Renal pelvis (tissue), 4 donors: Measurements from ENCODE around the gene BTBD16. TPM values are rescaled to one million over a fixed set of nuclear protein-coding genes. Genes with fewer than 3 reads are reported as not detected.
A peak's percentile ranks its signal among the peaks of the same experiment; 100 is the strongest.

Experiments used
- DNase-seq: peaks from one replicate; pipeline ENCODE4 v3.0.0-alpha.2; 2013
- polyA plus RNA-seq, 3 donors: library from polyadenylated mRNA; unstranded; fragments of 120-200 nt; gene quantifications; one replicate each; pipeline ENCODE4 v1.2.1, GENCODE V29; 2013; ENCODE audit not compliant: insufficient read length in 3 of 3

BTBD16 gene
- polyA plus RNA-seq, 3 donors = 0.37 to 1.3 (median 0.96) TPM

DNA sequence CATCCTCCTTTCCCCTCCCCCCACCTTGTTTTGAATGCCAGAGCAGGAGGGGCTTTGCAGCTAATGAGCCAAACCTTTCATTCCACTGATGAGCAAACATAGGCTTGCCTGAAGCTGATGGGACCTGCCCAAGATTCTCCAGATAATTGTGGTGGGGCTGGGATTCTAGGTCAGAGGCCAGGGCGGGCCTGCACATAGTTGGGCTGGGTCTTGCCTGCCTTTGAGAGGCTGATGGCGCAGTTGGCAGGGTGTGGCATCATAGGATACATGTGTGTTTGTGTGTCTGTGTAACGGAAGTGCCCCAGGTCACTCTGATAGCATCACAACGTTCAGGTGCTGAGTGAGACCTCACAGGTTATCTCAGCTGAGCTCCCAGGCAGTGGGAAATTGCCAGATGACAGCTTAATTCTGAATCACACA lies 22.9 kb downstream of the BTBD16 start:
- no peak for DNase-seq

DNA sequence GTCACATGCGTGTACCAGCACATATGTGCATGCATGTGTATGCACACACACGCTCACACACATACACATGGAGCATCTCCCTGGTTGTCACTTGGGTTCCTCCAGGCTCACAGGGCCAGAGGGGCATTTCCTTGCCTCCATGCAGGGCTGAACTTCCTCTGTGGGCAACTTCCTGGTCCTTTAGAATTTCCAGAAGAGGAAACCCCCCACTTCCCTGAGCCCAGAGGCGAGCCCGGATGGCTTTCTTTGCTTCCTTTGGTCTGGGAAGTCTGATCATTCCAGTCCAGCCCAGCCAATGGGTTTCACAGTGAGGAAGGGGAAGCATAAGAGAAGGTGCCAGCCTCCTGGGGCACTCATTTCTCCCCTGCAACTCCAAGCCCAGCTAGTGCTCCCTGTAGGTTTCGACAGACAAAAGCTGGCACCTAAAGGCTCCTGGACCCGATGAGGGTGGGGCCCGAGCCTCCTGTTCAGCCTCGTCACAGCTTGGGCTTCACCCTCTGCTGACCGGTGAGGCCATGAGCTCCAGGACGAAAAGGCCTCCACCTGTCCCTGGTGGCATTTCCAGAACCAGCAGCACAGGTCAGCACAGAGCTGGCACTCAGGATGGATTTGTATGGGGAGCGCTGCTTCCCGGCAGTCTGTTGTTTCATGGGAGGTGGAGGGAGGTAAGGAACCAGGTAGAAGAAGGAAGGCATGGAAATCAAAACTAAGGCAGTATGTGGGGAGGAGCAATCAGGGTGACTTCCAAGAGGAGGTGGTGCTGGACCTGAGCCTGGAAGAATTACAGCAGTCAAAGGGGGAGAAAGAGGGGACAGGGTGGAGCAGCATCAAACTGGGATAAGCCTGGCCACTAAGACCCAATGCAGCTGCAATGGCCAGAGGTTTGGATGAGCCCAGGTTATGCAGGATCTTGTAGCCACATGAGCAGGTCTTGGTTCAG lies 23.7 kb downstream of the BTBD16 start:
- DNase-seq = no peak

DNA sequence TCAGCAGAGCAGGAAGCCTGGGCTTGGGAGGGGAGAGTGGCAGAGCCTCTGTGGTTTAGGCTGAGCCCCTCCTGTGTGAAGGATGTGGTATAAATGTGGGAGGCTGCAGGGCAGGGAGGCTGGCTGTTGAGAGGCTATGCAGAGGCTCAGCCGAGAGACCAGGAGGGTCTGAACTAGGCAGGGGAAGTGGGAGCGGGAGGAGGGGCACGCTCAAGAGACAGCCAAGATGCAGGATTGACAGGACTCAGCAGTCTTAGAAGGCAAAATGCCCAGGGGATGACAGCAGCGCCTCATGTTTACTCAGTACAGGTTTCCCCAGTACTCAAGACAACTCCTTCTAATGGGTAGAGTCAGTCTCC lies 24.3 kb downstream of the BTBD16 start:
- no peak for DNase-seq

DNA sequence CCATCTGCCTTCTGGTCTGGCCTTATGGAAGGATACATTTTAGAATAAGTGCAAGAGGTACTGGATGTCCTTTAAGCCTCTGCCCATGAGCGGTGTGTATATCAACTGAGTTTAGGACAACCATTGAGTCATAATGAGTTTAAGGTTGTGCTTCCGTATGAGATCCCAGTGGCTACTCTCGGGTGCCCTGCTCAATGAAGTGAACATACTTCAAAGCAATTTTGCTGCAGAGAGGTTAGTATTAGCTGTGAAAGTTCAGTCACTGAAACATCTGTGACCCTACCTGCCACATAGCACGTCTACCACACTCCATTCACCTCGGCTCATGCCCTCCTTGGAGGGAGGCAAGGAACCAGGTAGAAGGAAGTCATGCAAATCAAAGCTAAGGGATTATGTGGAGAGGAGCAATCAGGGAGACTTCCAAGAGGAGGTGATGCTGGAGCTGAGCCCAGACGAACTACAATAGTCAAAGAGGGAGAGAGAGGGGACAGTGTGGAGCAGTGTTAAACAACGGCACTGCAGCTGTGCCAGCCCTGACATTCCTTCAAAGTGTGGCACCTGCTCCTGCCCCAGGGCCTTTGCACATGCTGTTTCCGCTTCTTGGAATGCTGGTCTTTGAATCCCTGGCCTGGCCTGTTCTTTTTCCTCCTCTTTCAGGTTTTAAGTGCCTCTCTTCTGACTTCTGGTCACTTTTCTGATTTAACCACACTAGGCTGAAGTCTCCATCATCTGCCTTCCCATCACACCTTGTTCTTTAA lies 25.4 kb downstream of the BTBD16 start:
- DNase-seq = no peak

DNA sequence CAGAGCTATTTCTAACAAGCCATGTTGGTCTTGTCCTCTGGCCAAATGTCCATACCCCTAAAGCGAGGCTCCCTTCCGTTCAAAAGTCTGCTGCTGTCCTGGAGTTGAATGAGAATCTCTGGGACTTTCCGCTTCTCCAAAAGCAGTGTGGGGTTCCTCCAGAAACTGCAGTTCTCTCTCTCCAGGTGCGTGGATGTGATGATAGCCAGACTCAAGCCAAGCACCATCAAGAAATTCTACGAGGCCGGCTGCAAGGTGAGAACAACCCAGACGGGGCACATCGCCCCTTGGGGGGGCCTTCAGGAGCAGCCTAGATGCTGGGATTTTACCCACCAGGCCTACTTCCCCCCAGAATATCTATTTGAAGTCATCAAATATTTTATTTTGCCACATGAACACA lies 26.5 kb downstream of the BTBD16 start:
- DNase-seq = no peak

DNA sequence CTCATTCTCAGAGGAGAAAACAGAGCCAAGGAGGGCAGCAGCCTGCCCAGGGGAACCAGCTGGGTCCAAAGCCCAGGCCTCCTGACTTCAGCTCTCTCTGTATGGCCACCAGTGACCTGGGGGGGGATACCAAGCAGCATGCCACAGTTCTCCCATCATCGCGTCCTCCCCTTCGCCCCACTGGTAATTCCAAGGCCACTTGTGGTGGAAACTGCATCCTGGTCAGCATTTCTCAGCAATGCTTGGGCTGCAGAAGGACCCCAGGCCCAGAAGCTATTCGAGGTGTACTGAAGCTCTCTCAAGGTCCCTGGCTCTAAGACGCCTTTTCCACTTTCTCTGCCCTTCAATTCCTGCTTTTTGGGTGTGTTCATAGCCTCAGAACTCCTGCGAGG lies 27.1 kb downstream of the BTBD16 start:
- no peak for DNase-seq

DNA sequence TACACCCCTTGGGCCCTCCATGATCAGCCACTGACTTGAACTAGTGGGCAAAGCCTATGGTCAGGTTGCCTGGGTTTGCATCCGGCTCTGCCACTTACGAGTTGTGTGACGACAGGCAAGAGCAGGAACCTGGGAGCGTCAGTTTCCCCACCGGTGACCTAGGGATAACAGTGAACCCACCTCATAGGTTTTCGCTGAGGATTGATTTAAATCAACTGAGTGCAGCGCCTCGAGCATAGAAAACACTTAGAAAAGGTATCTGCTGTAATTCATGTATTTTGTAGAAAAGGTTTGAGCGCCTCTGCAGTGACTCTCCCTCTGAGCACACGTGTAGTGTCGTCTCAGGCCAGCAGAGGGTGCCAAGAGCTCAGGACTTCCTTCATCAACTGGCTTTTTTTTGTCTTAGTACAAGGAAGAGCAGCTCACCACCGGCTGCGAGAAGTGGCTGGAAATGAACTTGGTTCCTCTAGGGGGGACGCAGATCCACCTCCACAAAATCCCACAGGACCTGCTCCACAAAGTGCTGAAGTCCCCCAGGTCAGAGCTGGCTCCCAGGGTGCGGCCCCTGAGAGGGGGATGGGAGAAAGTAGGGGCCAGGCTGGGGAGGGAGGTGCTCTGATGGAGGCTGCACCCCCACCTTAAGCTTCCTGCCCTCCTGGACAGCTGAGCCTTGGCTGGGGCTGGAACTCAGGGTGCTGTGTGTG lies 27.7 kb downstream of the BTBD16 start:
- peak; percentile 81 for DNase-seq

DNA sequence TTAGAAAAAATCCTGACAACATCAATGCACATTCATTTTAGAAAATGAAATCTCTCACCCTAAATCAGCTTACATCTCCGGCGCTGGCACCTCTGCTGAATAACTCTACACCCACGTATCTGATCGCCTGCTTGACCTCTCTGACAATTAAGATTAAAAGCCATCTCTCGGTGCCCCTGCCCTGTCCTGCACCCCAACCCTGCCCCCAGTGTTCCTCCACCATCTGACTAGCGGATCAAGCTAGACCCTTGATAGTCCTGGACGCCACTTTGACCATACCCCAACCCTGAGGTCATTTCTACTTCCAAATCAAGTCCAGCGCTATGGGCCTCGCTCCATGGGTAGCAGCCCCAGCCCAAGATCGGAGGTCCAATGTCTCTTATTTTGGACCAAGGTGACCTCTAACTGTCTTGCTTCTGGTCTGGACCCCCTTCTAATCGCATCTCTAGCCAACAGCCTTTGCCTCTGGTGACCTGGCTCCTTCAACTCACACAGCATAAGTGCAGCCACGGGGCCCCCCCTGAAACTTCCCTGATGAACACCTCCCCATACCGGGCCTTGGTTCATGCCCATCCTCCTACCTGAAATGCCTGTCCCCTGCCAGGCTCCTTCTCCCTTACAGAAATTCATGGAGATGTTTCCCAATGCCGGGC lies 28.5 kb downstream of the BTBD16 start:
- no peak for DNase-seq

DNA sequence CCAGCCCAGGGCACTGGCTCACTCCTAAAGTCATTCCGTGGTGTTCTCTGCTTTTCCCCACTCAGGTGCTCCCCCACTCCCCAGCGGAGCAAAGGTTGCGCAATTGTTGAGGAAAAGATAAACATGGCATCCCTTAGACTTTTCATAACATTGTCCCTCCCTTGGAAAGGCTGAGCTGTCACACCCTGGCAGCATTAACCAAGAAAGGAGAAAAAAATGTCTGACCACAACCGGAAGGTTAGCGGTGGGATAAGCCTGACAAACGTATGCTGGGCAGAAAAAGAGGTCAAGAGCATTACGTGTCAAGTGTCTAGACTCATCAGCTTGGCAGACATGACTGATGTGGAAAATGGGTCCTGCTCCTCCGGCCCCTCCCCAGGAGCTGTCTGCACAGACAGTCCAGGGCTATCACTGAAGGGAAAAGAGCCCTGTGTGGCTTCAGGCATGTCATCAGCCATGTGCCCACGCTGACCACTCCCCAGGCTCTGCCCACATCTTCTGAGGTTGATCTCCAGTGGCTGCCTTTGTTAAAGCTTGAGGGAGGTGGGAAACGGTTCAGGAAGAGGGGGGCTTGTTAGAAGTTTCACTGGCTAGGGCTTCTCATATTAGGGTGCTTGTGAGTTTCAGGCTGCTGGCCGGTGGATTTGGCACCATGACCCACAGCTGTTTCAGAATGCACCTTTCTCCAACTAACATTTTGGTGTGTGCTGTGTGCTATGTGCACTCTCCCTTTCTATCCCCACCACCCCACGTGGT lies 30.1 kb downstream of the BTBD16 start:
- DNase-seq = no peak

DNA sequence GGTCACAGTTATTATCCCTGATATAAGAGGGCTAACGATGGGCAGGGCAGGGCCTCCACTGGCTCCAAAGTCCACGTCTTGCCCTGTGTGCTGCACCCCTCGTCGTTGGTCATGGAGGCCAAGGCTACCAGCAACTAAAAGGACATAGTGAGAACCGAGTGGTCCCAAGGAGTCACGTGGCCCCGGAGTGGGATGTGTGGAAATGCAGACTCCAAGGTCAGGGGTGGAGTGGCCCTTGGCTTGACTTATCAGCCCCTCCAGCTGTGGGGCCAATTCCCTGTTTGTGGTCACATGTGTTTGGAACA lies 30.7 kb downstream of the BTBD16 start:
- DNase-seq = no peak

DNA sequence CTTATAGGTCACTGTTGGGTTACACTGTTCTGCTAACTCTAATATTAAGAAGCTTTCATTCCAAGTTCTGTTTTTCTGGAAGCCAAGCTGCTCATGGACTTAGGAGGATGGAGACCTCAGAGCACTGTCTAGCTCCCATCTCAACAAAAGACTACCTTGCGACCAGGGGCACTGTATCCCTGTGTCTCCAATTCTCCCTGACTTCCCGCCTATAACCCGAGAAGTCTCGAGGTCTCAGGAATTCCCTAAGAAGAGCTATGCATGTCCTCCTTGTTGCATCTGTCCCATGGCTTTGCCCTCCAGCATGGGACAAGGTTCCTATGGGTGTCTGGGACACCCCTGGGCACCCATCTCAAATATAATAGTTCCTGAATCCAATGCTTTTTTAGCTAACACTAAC lies 31.2 kb downstream of the BTBD16 start:
- DNase-seq = no peak

DNA sequence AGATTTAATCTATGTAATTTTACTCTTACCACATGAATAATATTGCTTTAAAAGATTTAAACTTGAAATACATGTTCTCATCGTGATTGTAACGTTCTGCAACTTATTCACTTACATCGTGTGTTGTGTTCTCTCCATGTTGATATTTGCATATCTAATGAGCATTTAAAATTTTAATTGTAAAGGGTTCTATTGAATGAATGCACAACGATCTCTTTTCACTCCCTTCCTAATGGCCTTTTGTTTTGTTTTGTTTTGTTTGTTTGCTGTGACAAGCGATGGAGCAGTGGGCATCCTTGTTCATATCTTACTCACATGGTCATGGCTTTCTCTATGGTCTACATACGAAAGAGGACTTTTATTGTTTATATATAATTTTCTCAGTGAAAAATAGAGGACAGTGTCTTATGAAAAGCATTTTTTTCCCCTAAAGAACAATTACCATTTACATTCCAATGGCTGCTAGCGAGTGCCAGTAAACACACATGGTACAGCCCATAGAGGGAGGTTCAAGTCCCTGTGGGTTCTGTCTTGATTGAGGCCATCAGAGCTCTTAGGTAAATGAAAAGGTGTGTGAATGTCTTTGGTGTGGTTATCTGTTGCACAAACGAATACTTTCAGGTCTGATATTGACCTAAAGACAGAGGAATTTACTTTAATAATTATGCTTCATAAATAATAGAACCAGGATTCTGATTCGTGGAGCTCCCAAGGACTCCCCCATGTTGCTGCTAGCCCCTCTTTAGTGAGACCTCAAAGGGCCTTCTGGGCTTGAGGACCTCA lies 32.4 kb downstream of the BTBD16 start:
- DNase-seq = no peak

DNA sequence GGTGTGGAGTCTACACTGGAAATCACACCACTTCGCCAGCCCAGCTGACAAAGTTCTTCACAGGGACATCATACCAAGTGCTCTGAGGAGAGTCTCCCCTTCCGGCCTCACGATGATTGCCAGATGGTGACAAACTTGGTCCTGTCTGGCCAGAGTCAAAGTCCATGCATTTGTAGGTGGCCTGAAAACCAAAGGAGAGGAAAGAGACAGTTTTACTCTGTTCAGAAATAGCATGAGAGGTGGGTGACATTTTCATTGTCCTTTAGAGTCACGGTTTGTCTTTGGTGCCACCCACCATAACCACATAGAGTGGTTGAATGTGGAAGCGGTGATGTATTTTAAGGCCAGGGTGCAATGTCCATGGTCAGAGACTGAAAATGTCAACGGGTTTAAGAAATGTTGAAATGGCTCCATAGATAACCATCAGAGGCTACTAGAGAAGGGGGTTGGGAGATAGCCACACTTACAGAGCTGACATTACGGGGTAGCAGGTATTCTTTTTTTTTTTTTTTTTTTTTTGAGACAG lies 33.0 kb downstream of the BTBD16 start:
- DNase-seq = no peak

DNA sequence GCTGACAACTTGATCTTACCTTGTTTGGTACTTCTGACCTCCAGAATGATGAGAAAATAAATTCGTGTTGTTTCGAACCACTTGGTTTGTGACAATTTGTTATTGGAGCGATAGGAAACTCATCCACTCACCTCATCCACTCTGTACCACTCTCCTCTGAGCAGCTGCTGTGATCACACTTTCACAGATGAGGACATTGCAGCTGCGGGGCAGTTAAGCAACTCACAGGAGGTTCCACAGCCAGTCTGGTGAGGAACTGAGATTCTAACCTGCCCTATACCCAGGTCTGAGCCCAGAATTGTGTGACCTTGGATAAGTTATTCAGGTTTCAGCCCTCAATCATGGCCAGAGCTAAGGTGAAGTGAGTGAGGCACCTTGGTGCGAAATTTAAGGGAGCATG lies 35.2 kb downstream of the BTBD16 start:
- DNase-seq = no peak

DNA sequence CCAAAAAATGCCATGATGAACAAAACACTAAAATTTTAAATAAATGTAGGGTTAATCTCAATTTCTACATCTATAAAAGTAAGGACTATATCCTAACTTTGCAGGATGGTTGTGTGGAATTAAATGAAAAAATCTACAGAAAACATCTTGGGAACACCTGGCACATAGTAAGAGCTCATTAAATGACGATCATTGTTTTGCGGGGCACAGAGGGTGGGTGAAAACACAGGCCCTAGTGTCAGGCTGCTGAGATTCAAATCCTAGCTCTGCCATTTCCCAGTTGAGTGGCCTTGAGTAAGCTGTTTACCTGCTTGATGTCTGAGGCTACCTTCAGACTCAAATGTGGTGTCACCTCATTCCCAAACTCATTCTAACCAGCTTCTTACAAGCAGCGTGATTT lies 35.6 kb downstream of the BTBD16 start:
- DNase-seq = no peak

DNA sequence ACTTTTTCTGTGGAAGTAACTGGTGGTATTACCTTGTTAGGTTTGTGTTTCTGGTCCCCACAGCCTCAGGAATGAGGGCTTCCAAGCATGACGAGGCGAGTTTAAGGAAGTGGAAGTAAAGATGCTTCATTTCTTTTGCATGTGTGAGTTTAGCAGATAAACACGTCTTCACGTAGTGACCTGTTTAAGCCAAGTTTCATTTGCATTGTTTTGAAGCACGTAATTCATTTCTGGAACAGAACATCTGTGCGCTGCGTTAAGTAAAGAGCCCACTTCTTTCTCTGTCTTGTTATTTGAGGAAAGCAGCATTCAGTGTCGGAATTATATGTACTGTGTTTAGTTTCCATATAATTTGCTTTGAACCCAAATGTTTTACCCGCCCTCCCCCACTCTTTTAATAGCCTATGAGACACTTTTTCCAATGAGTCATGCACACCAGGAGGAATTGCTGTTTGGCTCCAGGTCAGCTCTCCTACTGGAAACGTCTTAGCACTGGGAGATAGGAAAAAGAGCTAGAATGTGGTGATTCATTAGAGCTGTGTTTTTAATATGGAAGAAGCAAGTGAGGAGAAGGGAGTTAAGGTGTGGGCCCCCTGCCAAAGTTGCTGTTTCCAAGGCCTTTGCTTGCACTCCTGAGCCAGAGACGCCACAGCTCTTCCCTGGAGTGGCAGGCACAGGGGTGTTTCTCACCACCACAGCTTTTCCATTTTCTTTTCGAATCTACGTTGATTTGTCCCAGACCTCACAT lies 36.7 kb downstream of the BTBD16 start:
- no peak for DNase-seq

DNA sequence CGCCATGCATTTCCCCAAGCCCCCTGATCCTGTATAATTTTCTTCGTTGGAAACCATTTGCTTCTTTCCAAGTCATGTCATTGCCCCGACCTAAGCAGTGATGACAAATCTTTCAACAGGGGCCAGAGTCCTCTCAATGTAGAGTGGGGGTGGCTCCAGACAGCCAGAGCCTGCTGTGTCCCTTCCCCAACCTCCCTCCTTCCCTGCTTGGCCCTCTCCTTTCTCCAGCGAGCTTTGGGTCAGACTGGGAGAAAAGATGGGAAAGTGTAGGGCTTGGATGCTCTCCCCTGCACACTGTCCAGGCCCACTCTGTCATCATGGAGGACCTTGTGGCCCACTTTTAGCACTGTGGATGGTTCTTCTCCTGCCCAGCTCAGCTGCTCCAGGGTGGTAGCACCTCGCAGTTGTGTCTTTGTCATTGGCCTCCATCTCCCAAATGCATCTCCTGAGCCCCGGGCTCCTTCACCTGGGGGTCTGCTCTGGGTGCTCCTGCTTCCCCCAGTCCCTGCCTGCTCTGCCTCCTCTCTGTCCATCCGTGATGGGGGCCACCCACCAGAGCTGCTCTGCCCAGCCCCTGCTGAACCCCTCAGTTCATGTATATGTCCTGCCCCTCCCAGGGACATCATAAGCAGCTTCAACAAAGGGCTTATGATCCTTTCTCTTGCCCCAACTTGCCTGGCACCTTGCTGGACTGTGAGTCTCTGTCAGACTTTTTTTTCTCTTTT lies 37.5 kb downstream of the BTBD16 start:
- no peak for DNase-seq

DNA sequence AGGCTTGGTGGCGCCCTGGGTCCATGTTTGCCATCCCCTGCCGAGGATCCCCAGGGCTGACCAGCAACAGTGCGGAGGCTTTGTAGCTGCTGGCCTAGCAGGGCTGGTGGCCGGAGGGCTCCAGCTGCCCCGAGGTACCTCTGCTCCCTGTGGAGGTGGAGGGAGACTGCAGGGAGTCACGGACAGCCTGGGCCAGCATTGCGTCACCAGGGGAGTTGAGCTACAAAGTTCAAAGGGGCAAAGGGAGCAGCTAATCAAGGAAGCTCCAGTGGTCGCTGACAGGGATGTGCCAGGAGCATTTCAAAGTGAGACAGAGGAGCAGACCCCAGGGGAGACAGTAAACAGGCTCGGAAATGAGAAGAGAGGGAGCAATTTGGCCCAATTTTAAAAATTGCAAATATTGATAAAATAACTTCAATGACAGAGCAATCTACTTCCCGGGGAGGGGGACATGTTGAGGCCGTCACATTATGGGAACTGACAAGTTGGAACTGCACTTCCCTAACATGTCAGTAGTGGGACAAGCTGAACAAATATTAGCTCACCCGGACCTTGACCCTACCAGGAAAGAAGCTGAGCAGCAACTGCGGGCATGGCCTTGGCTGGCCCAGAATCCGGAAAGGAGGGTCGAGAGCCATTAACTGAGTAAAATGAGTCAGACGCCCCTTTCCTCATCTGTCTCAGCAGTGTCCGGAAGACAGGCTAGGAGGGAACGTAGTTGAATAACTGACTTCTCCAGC lies 39.4 kb downstream of the BTBD16 start:
- DNase-seq = peak; percentile 55
